GM12874 (cell line): Measurements from ENCODE around the gene SAP30.

Source experiments
- TF ChIP-seq, protein P1 (sequence below): IDR thresholded peaks from 2 replicates; pipeline ENCODE4 v1.5.1; 2011; ENCODE audit warnings: low read depth, mild to moderate bottlenecking, control low read depth, low read length, moderate library complexity; ENCODE audit not compliant: insufficient read depth

Gene SAP30

DNA sequence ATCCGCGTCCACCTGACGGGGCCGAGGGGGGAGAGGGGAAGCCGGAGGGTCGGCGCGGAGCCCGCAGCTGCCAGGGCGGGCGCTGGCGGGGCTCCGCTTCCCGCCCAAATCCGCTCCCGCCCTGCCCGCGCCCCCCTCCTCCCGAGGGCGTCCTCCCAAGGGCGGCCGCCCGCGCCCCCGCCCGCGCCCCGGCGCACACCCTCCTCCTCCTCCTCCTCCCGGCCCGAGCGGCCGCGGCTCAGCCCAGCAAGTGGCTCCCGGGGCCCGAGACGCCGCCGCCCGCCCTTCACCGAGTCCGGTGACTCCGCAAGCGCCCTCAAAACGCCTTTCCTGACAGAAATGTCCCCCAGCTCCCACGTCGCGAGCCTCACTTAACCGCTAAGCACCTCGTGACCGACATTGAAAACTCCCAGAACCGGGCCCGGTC, 37.1 kb upstream of the SAP30 start:
- TF ChIP-seq, protein P1, sequence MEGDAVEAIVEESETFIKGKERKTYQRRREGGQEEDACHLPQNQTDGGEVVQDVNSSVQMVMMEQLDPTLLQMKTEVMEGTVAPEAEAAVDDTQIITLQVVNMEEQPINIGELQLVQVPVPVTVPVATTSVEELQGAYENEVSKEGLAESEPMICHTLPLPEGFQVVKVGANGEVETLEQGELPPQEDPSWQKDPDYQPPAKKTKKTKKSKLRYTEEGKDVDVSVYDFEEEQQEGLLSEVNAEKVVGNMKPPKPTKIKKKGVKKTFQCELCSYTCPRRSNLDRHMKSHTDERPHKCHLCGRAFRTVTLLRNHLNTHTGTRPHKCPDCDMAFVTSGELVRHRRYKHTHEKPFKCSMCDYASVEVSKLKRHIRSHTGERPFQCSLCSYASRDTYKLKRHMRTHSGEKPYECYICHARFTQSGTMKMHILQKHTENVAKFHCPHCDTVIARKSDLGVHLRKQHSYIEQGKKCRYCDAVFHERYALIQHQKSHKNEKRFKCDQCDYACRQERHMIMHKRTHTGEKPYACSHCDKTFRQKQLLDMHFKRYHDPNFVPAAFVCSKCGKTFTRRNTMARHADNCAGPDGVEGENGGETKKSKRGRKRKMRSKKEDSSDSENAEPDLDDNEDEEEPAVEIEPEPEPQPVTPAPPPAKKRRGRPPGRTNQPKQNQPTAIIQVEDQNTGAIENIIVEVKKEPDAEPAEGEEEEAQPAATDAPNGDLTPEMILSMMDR = no peak

DNA sequence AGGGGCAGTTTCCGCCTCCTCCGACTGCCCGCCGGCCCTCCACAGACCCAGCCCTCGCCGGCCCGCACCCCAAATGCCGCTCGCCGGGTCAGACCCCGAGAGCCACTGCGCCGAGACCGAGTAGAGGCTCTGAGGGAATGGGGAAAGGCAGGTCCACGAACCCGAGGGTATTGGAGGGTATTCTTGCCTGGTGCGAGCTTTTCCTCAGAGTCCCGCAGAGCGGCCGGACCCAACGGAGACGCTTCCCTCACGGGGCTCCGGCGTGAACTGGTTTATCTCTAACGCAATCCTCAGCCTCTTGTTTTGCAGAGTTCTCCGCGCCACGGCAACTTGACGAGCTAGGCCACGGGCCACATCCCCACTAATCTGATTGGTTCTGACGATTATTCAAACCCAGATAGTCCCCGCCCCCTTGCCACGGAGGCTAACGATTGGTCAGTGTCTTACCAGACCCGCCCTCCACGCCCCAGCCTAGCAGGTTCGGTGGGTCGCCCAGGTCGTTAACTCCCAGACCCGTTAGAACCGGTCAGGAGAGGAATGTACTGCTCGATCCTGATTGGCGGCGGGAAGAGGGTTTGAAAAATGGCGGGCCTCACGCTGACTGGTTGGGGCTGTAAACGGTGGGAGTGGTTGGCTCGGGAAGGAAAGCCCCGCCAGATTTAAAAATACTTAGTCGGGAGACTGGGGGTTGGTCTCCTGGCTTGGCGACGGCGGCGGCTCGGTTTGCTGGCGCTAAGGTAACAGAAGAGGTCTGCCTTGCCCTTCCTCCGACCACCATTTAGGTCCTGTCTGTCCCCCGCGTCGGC, 36.5 kb upstream of the SAP30 start, which contains the start of gene HMGB2:
Gene HMGB2, minus strand, starts transcription at position 274 of the 806 bp plus-strand sequence. CDS start 709 bp downstream, outside the sequence.
- TF ChIP-seq, protein P1 = no peak

DNA sequence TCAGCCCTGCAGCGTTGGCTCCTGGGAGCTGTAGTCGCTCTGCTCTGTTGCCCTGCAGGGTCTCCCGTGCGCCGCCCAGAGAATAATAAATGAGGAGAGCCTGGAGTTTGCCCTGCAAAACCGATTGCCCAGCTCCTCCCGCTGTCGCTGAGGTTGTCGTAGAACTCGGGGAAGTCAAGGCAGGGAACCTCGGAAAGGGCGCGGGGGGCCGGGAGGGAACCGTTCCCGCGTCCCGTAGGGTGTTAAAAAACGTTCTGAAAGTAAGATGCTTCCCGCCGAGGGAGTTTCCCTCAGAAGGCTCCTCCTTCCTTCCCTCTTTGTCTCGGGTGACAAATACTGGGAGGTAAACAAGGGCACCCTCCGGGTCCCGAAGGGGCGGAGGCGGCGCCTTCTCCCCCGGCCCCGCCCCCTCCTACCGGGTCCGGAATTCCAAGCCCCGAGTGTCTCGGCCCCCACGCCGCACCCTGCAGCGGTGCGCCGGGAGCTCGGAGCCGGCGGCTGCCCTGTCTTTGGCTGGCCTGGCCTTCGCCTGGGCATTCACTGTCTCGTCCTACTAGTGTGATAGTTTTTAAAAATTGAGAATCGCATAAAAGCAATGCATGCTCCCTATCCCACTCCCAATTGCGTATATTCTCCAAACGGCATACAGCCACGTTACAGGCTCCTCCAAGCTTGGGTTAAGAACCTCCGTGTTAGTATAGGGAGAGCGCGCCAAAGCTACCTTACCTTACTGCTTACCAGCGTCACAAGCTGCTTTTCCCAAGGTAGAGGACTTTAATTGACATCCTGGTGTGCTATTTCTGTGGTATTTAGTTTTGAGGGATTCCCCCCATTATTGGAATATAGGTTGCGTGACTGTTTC, 35.6 kb upstream of the SAP30 start:
- TF ChIP-seq, protein P1 = no peak

GRCh38 chr4:173337463-173337862, 33.3 kb upstream of the SAP30 start:
- TF ChIP-seq, protein P1 = no peak

DNA sequence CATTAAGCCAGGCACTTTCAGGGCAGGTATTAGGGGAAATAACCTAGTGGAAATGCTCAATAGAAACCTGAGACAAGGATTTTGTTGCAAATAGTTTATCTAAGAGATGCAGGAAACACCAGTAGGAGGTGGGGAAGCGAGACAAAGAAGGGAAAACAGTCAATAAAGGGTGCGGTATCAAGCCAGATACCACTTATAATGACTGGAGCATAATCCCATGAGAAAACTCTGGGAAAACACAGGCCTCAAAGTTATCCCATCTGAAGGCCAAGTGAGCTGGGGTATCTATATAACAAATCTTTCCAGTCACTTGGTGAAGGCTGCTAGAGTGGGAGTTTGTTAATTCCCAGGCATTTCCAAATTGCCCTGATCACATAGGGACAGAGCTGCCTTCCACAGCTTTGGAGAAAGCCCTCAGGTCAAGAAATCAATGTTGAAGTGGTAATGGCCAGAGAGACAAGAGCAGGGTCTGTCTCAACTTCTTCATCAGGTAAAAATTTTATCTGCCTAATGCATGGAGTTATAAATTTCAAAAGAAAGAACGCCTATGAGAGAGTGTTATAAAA, 26.8 kb upstream of the SAP30 start:
- TF ChIP-seq, protein P1 = no peak

- TF ChIP-seq, protein P1 = no peak
These were observed 25.1 kb upstream of the SAP30 start for GRCh38 chr4:173345648-173346047.

GRCh38 chr4:173346074-173346473, 24.7 kb upstream of the SAP30 start:
- TF ChIP-seq, protein P1 = no peak
